T-helper 1 cell treated with Interleukin-12 subunit alpha and Interleukin-12 subunit beta and Interleukin-4 antibody, amounts not matched to agents 30 ng/mL and 1 ng/mL, for 36 hours (primary cell): ENCODE data around the gene FOCAD. TPM values are rescaled to one million over a fixed set of nuclear protein-coding genes. Genes with fewer than 3 reads are reported as not detected.

Source experiments
- intact Hi-C: fragments of 100-400 bp; cut with micrococcal nuclease; formaldehyde crosslinking; loops from one replicate; pipeline ENCODE4 v1.15.1; 2024
- total RNA-seq: library from RNA; stranded (reverse); gene quantifications from 2 replicates; pipeline ENCODE4 v1.2.3, GENCODE V29; 2022

FOCAD gene
- total RNA-seq, 1 donor from 2014 or later = 31.1 TPM

DNA sequence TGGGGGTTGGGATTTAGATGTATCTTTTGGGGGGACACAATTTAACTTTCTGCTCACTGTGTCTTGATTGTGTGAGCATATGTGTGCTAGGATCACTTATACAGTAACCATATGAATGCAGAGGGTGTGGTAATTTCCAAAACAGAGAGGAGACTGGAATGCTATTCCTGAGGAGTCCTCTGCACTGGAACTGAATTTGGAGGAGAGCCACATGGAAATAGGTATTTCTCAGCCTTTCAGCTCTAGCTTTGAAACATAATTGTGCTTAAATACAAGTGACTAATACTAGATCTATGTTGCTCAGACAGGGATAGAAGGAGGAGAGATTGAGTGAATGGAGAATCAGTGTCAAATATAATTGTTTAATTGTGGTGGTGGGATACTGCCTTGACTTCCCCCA is 45.5 kb downstream of the FOCAD start:
- intact Hi-C loops = no loop called here

GRCh38 chr9:20732118-20732517 is 48.1 kb downstream of the FOCAD start:
- intact Hi-C loops = no loop called here

DNA sequence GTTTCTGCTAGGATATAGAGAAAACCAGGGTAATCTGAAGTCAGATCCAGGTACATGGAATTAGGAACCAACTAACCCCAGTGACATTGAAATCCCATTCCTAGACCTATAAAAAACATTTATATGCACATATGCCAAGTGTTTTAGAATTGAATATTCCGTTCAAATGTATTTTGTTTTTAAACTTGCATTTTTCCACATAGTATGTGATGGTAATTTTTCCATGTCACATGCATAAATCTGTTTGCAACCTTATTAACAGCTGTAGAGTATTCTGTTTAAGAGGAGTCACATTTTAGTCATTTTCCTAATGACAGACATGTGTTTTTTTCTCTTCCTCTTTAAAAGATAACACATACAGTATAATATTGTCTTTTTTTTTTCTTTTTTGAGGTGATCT is 50.2 kb downstream of the FOCAD start:
- intact Hi-C loops = no loop called here

- intact Hi-C loops = no loop called here
Measured at GRCh38 chr9:20740304-20740703, 56.2 kb downstream of the FOCAD start.

DNA sequence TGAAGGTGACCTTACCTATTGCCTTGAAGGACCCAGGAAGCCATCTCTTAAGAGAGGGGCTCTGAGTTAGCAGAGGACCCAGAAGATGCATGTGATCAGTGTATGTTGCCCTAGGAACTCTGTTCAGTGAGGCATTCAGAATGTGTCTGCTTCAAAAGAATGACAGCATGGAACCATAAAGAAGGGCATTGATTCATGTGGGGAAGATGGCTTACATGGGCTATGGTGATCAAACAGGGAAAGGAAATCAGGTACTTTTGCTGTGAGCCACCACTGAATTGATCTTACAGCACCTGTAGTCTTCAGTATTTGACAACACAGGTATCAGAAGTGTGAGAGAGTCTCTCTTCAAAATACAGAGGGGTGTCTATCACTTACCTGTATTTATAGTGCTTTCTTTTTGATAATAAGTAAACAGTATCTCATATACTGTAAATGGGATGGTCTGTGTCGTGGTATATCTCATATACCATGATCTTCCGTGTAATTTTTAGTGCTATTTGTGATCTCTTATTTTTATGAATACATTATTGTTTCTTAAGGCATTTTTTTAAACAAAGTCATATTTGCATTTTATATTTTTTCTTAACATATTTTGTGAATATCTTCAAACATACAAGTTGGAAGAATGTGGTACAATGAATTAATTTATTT is 57.0 kb downstream of the FOCAD start:
- intact Hi-C loops = no loop called here

DNA sequence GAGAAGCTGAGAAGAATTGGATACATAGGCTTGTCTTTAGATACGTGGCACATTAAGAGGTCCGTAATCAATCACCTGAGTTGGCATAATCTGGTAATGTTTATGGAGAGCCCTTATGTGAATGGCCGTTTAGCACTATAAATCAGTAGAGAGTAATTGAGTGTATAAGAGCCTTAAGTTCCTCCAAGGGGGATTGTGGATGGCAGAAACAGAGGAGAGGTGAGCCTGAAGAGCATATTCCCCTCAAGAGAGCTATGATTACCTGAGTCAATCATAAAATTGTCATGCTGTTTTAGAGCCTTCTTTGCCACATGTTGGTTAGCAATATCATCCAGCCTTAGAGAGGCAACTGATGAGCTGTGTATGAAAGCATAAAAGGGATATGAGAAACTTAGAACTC is 58.8 kb downstream of the FOCAD start:
- intact Hi-C loops = no loop called here

DNA sequence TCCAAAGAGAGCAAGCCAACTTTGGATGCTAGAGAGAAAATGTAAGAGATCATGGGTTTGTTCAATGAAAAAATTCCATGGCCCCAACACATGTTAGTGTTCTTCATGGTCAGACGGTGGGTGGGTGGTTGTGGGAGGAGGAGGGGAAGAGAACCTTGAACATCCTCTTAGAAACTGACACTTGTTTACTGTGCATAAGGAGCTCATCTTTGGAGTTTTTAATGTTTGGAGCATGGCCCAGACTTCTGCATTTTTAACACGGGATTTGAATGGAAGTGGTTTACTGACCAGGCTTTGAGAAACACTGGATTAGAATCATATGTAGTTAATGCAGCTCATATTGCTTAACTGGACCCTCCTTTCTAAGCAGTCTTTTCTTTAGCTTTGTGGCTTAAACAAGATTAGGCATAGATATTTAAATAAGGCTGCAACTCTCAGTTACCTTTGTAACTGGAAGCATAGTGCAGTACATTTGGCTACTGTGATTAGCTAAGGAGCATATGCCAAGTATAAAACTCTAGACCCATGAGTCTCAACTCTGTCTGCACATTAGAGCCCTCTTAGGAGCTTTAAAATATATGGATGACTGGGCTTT is 60.1 kb downstream of the FOCAD start:
- intact Hi-C loops = loop anchor here (2.0 kb wide), 1 partner anchor 19 kb away; no protein-coding TSS in a partner anchor

GRCh38 chr9:20746967-20747366 is 62.9 kb downstream of the FOCAD start:
- intact Hi-C loops = no loop called here

DNA sequence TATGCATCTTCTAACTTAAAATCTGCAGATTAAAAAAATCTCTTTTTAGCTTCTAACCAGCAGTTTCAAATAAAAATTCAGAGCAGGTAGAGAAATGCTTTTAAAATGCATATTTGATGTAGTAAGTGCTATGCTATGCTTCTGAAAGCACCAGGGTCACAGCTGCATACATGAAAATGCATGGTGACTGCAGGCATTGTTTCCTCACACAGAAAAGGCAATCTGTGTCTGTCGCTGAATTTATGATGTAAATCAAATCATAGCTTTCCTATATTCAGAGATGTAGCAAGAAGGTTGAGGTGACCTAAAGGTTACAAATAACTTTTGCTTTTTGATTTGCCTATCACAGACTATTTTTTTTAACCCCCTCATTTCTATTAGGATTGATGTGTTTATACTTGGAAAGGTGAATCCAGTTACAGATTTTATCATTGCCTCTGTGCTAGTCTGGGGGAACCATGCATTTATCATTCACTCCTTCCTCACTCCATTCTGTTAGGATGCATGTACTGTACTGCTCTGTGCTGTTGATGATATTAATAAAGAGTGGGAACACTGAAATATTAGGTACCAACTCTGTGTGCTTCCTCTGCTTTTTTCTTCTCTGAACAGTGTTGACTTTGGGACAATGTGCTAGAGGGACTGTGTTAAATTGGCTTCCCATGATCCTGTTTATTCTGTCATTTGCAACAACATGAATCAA is 65.6 kb downstream of the FOCAD start:
- intact Hi-C loops = no loop called here

DNA sequence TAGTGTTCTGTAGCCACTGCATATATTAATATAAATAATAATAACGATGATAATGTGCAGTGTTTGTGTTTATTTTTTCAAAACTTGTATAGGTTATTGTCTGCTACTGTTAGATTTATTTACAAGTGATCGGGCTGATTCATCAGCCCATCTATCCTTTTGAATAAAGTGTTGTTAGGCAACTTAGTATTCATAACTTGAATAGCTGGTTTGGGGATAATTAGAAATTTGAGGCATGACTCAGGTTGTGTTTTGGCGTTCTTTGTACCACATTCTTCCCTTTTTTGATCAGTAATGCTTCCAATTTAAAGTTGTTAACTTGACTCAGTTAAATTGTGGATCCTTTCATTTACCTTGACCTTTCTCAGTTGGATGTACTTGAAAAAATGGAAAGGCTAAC is 69.7 kb downstream of the FOCAD start:
- intact Hi-C loops = no loop called here

DNA sequence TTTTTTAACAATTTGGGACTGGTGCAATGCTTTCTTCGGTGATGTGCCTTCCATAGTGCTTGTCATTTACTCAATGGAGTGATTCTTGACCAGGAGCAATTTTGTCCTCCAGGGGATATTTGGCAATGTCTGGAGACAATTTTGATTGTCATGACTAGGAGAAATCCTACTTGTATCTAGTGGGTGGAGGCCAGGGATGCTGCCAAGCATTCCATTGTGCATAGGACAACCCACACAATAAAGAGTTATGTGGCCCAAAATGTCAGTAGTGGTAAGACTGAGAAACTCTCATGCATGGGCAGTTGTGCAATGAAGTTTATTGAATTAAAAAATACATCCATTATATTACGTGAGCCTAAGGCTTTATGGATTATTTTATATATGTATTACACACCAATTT is 70.5 kb downstream of the FOCAD start:
- intact Hi-C loops = no loop called here

- intact Hi-C loops = no loop called here
Measured at GRCh38 chr9:20760246-20760891, 76.3 kb downstream of the FOCAD start.

- intact Hi-C loops = no loop called here
Measured at GRCh38 chr9:20770947-20771346, 86.9 kb downstream of the FOCAD start.

DNA sequence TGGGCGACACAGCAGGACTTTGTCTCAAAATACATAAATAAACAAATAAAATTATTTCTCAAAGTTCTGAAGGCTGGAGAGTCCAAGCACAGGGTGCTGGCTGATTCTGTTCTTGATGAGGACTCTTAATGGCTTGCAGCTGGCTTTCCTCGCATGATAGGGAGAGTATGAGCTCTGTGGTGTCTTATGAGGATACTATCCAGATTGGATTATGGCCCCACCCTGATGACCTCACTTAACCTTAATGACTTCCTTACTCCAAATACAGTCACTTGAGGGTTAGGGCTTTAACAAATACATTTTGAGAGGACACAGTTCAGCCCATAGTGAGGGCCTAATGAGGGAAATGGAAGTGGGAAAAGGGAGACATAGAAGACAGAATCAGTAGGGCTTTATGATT is 87.7 kb downstream of the FOCAD start:
- intact Hi-C loops = no loop called here

- intact Hi-C loops = no loop called here
Measured at GRCh38 chr9:20775683-20776082, 91.6 kb downstream of the FOCAD start.

DNA sequence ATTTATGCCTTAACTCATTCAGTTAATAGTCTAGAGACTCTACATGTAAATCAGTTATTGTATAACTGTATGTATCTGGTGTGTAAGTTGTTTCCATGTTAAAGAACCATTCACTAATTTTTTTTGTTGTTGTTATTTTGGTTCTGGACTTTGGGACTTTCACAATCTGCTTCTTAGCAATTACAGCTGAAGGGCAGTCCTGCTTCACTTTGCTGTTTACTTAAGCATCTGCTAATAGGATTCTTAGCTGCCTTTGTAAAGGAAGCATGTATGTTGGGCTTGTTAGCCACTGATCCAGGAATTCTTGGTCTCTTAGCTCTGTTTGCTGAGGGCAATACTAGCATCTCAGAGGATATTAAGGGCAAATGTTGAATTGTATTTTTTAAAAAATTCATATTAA is 97.0 kb downstream of the FOCAD start:
- intact Hi-C loops = no loop called here

DNA sequence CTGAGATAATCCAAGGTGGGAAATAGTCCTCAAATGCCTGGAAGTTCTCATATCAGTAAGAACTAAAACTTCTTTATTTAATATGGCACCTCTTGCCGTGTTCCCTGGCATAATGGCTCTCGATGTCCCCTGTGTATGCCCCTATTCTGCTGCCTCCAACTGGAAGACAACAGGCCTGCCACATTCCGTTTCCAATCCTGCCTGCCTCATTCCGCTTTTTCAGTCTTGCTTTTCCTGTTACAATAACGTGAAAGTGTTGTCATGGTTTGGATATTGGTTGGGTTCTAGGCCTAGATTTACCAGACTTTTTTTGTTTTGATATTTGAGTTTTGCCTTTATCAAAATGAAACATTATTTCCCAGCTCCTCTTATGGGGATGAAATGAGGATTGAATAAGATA is 98.2 kb downstream of the FOCAD start:
- intact Hi-C loops = no loop called here

DNA sequence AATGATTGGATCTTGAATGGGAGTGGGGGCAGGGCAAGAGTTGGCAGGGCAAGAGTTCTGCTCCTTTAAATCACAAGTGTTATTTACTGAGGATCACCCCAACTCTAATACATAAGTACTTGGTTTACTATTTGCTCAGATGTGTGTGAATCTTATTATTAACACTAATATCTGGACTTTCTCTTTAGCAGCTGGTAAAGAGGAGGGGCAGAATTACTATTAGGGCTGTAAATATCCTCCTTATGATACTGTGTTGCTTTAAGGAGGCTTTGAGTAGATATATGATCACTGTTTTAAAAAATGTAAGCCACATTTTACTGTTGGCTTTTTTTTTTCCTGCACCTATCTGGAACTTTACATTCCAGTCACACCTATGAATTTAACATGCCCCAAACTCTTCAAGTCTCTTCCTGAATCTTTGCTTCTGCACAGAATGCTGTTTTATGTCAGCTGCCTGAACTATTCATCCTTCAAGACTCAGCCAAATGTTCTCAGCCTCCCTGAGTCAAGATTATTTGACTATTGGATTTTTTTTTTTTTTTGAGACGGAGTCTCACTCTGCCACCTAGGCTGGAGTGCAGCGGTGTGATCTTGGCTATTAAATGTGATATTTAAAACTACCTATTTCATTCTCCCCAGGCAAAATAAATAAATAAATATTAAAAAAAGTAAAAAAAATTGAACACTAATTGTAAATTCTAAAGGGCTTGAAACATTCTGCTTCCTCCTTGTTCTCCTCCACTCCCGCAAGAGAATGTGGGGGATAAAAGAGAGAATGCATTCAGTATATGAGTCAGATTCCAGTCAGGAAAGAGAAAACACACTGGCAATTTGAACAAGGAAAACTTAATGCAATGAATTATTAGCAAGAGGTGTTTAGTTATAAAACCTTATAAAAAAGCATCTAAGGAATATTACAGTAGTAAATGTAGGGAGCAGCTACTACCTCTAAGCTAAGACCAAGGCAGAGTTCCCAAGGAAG is 99.3 kb downstream of the FOCAD start:
- intact Hi-C loops = no loop called here

DNA sequence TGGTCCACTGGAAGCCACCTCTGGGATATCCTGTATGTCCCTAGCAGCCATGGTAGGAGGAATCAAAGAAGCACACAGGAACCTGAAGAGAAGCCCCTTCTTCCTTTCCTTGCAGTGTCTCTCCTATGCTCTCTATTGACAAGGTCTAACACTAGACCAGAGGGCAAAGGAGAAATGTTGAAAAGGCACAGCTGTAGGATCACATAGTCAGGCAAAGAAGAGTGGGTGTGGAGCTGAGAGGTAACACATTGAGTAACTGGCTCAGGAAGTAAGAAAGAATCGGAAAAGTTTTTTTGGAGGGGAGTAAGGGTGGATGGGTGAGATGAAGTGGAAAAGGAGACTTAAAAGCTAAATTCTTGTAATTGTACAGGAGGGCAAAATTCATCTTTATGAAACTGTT is 100.1 kb downstream of the FOCAD start:
- intact Hi-C loops = no loop called here

- intact Hi-C loops = no loop called here
Measured at GRCh38 chr9:20786807-20787206, 102.7 kb downstream of the FOCAD start.
